ENCODE data around the gene RRAGD. TPM values are rescaled to one million over a fixed set of nuclear protein-coding genes. Genes with fewer than 3 reads are reported as not detected.

RRAGD gene
- total and polyA plus RNA-seq, 2 of the 8 experiments (the other 6 are each of a cell fraction or from before 2014, with no cell fraction given): 7.2 to 30.8 TPM

DNA sequence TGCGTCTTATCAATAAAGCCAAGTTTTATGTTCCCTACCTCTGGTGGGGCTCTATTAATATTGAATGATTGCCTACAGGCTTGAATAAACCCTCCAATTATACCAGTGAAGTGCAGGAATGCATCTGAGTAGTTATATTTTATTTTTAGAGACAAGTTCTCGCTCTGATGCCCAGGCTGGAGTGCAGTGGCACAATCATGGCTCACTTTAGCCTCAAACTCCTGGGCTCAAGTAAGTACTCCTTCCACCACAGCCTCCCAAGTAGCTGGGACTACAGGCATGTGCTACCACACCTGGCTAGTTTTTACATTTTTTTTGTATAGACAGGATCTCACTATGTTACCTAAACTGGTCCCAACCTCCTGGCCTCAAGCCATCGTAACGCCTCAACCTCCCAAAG is 33.4 kb downstream of the RRAGD start:
- H3K4me3 ChIP-seq (ENCODE audit: extremely low read depth in 1 of 4, insufficient read depth in 2 of 4, low read depth in 3 of 4, low read length in 4 of 4): no peak overlapping the region
- H4K20me1 ChIP-seq (replicated peaks in 1 of 2; ENCODE audit: control insufficient read depth in 1 of 2, insufficient read depth in 2 of 2, low read length in 2 of 2): no peaks in the 10 kb centered on the region
- H2AK5ac ChIP-seq (ENCODE audit: low read depth, low read length): no peak overlapping the region
- FAIRE-seq (no peak), DNase-seq (ENCODE audit: low read depth in 1 of 2, low spot score in 2 of 2) (no peak)
- H3K27ac ChIP-seq (ENCODE audit: low read depth, low read length): no peak overlapping the region
- H2BK20ac ChIP-seq (ENCODE audit: low read length): no peak overlapping the region
- POLR2A ChIA-PET (ENCODE audit: partially characterized antibody): no interaction called here
- CTCF ChIA-PET (ENCODE audit: partially characterized antibody): interaction anchor here (0.7 to 2.0 kb wide), 7 partner anchors 11 to 83 kb away, joined by 3 to 10 read pairs (median 3); no protein-coding TSS in a partner anchor
- H2BK12ac ChIP-seq (ENCODE audit: low read depth, low read length): no peak overlapping the region
- no peak overlapping the region for H3K18ac ChIP-seq (ENCODE audit: extremely low read depth, low read length)
- no peak overlapping the region for H3K4me2 ChIP-seq (ENCODE audit: insufficient read depth in 1 of 2, low read depth in 2 of 2, low read length in 2 of 2)
- no peak for TF ChIP-seq TBP (IDR thresholded peaks at IDR 0.05; ENCODE audit: low read depth, low read length)
- no peak overlapping the region for H2BK15ac ChIP-seq (ENCODE audit: low read length)
- no peak overlapping the region for H3K23ac ChIP-seq (ENCODE audit: insufficient read length)
- H3K4me1 ChIP-seq (replicated peaks in 1 of 4; ENCODE audit: control insufficient read depth in 3 of 4, insufficient read depth in 4 of 4, low read length in 3 of 4): peaks cover 0 to 7% (median 4%) of the 10 kb centered on the region in 4 experiments; a peak in 4 of 7 replicates
- no peak overlapping the region for H4K5ac ChIP-seq (ENCODE audit: insufficient read length, low read depth, low read length)
- no peak overlapping the region for H3K4ac ChIP-seq (replicated peaks; ENCODE audit: insufficient read length, low read depth, low read length)
- H2BK5ac ChIP-seq (ENCODE audit: low read depth, low read length): no peak overlapping the region
- H2BK120ac ChIP-seq (replicated peaks; ENCODE audit: low read depth, low read length): no peak overlapping the region
- no peak overlapping the region for H3K56ac ChIP-seq (replicated peaks; ENCODE audit: insufficient read length, low read depth, low read length)
- no peak overlapping the region for H2AFZ ChIP-seq (ENCODE audit: low read length)
- H3K79me2 ChIP-seq (ENCODE audit: control insufficient read depth in 1 of 2, insufficient read depth in 2 of 2, low read length in 2 of 2): no peaks in the 10 kb centered on the region
- no peaks in the 10 kb centered on the region for H3K36me3 ChIP-seq (ENCODE audit: control insufficient read depth in 2 of 4, insufficient read depth in 4 of 4, low read length in 3 of 4)
- no peak overlapping the region for H3K14ac ChIP-seq (ENCODE audit: insufficient read length)
- H3K79me1 ChIP-seq (ENCODE audit: low read depth, low read length): no peaks in the 10 kb centered on the region
- no peaks in the 10 kb centered on the region; the same call in 1 of the 2 replicates for H3K23me2 ChIP-seq (ENCODE audit: low read depth, low read length)
- H4K91ac ChIP-seq (replicated peaks; ENCODE audit: insufficient read length, low read length): no peak overlapping the region
- no peaks in the 10 kb centered on the region for H3K27me3 ChIP-seq (replicated peaks in 1 of 4; ENCODE audit: control insufficient read depth in 3 of 4, extremely low read depth in 1 of 4, insufficient read depth in 3 of 4, low read length in 3 of 4)
- H4K8ac ChIP-seq (ENCODE audit: extremely low read depth, insufficient read depth, low read length): no peak overlapping the region
- 92% methylated on average over 4 of the region's 4 CpGs; no CpG with 5 or more reads in 1 of the 2 experiments for WGBS, 2 experiments (ENCODE audit: extremely low coverage in 1 of 2, insufficient coverage in 1 of 2, insufficient read length in 1 of 2, insufficient replicate concordance in 2 of 2, low coverage in 1 of 2, low lambda C conversion rate in 2 of 2, missing lambda C conversion rate in 1 of 2)
- no peak overlapping the region for H3K9ac ChIP-seq (replicated peaks in 1 of 4; ENCODE audit: extremely low read depth in 1 of 4, low read depth in 3 of 4, low read length in 3 of 4)
- H3K9me3 ChIP-seq (ENCODE audit: insufficient read depth in 2 of 2, low read depth in 1 of 2, low read length in 1 of 2): no peaks in the 10 kb centered on the region
